Liver (tissue), 9 donors: ENCODE data around the gene LSM3. TPM values are rescaled to one million over a fixed set of nuclear protein-coding genes. Genes with fewer than 3 reads are reported as not detected.
A peak's percentile ranks its signal among the peaks of the same experiment; 100 is the strongest.

ENCODE experiments used
- DNase-seq: peaks from one replicate; pipeline ENCODE4 v3.0.0-alpha.2; 2017; ENCODE audit warnings: low spot score
- H3K27ac ChIP-seq, 2 donors: one replicate each; pipeline ENCODE4 v1.7.0; 2013; ENCODE audit warnings: inconsistent platforms in 2 of 2, low read length in 2 of 2, control low read depth in 1 of 2, low read depth in 1 of 2, mild to moderate bottlenecking in 1 of 2
- H3K27me3 ChIP-seq, 4 donors: one replicate each; pipeline versions ENCODE4 v1.6.1 to v1.7.0; 2013; ENCODE audit warnings: low read length in 3 of 4, inconsistent platforms in 1 of 4, mild to moderate bottlenecking in 1 of 4, moderate library complexity in 1 of 4; ENCODE audit not compliant: control insufficient read depth in 4 of 4, insufficient read depth in 4 of 4
- H3K36me3 ChIP-seq, 4 donors: one replicate each; pipeline versions ENCODE4 v1.6.1 to v1.7.0; 2013; ENCODE audit warnings: low read length in 3 of 4, mild to moderate bottlenecking in 3 of 4, low read depth in 1 of 4, moderate library complexity in 1 of 4; ENCODE audit not compliant: control insufficient read depth in 4 of 4, insufficient read depth in 3 of 4
- H3K4me1 ChIP-seq, 4 donors: one replicate each; pipeline versions ENCODE4 v1.6.1 to v1.7.0; 2013; ENCODE audit warnings: low read length in 3 of 4, mild to moderate bottlenecking in 3 of 4, moderate library complexity in 1 of 4; ENCODE audit not compliant: control insufficient read depth in 4 of 4, insufficient read depth in 4 of 4
- H3K4me3 ChIP-seq, 3 donors: one replicate each; pipeline versions ENCODE4 v1.6.1 to v1.7.0; 2013; ENCODE audit warnings: low read length in 3 of 3, control low read depth in 1 of 3, low read depth in 1 of 3, mild to moderate bottlenecking in 1 of 3
- H3K9ac ChIP-seq, 2 donors: one replicate each; pipeline ENCODE4 v1.7.0; 2013; ENCODE audit warnings: low read length in 2 of 2, mild to moderate bottlenecking in 2 of 2, moderate library complexity in 2 of 2, control low read depth in 1 of 2, low read depth in 1 of 2
- H3K9me3 ChIP-seq, 4 donors: one replicate each; pipeline versions ENCODE4 v1.6.1 to v1.7.0; 2013; ENCODE audit warnings: low read length in 3 of 4; ENCODE audit not compliant: control insufficient read depth in 4 of 4
- ATF3 ChIP-seq: IDR thresholded peaks from 2 replicates; pipeline ENCODE4 v1.6.1; 2016; ENCODE audit warnings: antibody characterized with exemption
- EGR1 ChIP-seq, 2 donors: IDR thresholded peaks; 2 replicates each; pipeline ENCODE4 v1.6.1; 2016 to 2018; ENCODE audit warnings: antibody characterized with exemption in 2 of 2, low read depth in 2 of 2
- FOXA1 ChIP-seq: IDR thresholded peaks from 2 replicates; pipeline ENCODE4 v1.6.1; 2016; ENCODE audit warnings: antibody characterized with exemption
- GABPA ChIP-seq, 2 donors: IDR thresholded peaks in 1 of 2; conservative IDR thresholded peaks in 1 of 2; 2 replicates each; pipeline ENCODE4 v1.6.1; 2016; ENCODE audit warnings: antibody characterized with exemption in 2 of 2, mild to moderate bottlenecking in 1 of 2, moderate library complexity in 1 of 2
- HNF4A ChIP-seq, 2 donors: conservative IDR thresholded peaks; 2 replicates each; pipeline ENCODE4 v1.6.1; 2016; ENCODE audit warnings: antibody characterized with exemption in 2 of 2, mild to moderate bottlenecking in 2 of 2
- MAX ChIP-seq: IDR thresholded peaks from 2 replicates; pipeline ENCODE4 v1.6.1; 2016; ENCODE audit warnings: antibody characterized with exemption
- NR2F2 ChIP-seq: IDR thresholded peaks from 2 replicates; pipeline ENCODE4 v1.6.1; 2016; ENCODE audit warnings: antibody characterized with exemption
- RAD21 ChIP-seq, 2 donors: IDR thresholded peaks; 2 replicates each; pipeline ENCODE4 v1.6.1; 2016; ENCODE audit warnings: antibody characterized with exemption in 2 of 2, mild to moderate bottlenecking in 2 of 2
- RXRA ChIP-seq, 2 donors: IDR thresholded peaks; 2 replicates each; pipeline ENCODE4 v1.6.1; 2017 to 2018; ENCODE audit warnings: antibody characterized with exemption in 2 of 2, mild to moderate bottlenecking in 1 of 2
- SP1 ChIP-seq: IDR thresholded peaks from 2 replicates; pipeline ENCODE4 v1.6.1; 2018; ENCODE audit warnings: antibody characterized with exemption, mild to moderate bottlenecking
- TAF1 ChIP-seq: conservative IDR thresholded peaks from 2 replicates; pipeline ENCODE4 v1.6.1; 2016; ENCODE audit warnings: antibody characterized with exemption, mild to moderate bottlenecking
- YY1 ChIP-seq: IDR thresholded peaks from 2 replicates; pipeline ENCODE4 v1.6.1; 2016; ENCODE audit warnings: antibody characterized with exemption, mild to moderate bottlenecking
- WGBS: extraction: QIAGEN DNeasy Blood & Tissue Kit; methylation state at CpG from one replicate; pipeline ENCODE4 v1.1.7; 2013; 5-methylcytosine and 5-hydroxymethylcytosine counted together
- polyA plus RNA-seq, 2 donors: library from polyadenylated mRNA; stranded (reverse) in 1 of 2; unstranded in 1 of 2; fragments of 200-250 nt in 1 of 2; fragments of >200 nt in 1 of 2; fragmentation: Nextera tagmentation in 1 of 2; extraction: Ambion mirVana in 1 of 2; gene quantifications; one replicate each; pipeline versions ENCODE4 v1.2.1 to v1.2.3, GENCODE V29; 2013 to 2015
- total RNA-seq, 2 donors: library from RNA; depleted of rRNA; stranded (reverse); fragments of >200 nt; gene quantifications; one replicate each; pipeline ENCODE4 v1.2.3, GENCODE V29; 2014
- TF ChIP-seq, protein P1 (sequence below): IDR thresholded peaks from 2 replicates; pipeline ENCODE4 v1.6.1; 2016; ENCODE audit warnings: antibody characterized with exemption, mild to moderate bottlenecking
- TF ChIP-seq, protein P2 (sequence below): fragments of 150-350 bp; IDR thresholded peaks from 2 replicates; pipeline ENCODE4 v1.5.1; 2017; ENCODE audit warnings: improper control_type of control experiment, low read depth, low read length; ENCODE audit not compliant: missing input control
- donor health status: healthy.
- donor health status: healthy.
- donor health status: healthy.
- donor health status: healthy.
- donor health status: healthy.

Gene LSM3
- total and polyA plus RNA-seq, 4 donors, result 3.7 to 17.0 (median 5.0) TPM

DNA sequence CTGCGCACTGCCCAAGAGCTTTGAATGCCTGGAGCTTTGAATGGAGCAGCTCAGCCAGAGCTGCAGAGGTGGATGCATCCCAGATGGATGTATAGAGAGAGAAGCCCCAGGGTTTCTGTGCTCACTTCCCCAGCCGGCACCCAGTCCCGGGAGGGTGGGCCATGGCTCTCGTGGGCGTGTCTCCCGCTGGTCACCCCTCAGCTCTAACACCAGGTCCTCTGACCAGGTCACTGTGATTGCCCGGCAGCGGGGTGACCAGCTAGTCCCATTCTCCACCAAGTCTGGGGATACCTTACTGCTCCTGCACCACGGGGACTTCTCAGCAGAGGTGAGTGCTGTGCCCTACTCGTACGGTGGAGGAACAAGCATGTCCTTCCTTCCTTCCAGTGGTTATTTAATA lies 43.0 kb upstream of the LSM3 start (continued):
- TF ChIP-seq, protein P1, sequence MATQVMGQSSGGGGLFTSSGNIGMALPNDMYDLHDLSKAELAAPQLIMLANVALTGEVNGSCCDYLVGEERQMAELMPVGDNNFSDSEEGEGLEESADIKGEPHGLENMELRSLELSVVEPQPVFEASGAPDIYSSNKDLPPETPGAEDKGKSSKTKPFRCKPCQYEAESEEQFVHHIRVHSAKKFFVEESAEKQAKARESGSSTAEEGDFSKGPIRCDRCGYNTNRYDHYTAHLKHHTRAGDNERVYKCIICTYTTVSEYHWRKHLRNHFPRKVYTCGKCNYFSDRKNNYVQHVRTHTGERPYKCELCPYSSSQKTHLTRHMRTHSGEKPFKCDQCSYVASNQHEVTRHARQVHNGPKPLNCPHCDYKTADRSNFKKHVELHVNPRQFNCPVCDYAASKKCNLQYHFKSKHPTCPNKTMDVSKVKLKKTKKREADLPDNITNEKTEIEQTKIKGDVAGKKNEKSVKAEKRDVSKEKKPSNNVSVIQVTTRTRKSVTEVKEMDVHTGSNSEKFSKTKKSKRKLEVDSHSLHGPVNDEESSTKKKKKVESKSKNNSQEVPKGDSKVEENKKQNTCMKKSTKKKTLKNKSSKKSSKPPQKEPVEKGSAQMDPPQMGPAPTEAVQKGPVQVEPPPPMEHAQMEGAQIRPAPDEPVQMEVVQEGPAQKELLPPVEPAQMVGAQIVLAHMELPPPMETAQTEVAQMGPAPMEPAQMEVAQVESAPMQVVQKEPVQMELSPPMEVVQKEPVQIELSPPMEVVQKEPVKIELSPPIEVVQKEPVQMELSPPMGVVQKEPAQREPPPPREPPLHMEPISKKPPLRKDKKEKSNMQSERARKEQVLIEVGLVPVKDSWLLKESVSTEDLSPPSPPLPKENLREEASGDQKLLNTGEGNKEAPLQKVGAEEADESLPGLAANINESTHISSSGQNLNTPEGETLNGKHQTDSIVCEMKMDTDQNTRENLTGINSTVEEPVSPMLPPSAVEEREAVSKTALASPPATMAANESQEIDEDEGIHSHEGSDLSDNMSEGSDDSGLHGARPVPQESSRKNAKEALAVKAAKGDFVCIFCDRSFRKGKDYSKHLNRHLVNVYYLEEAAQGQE, result no peak
- no peak for TF ChIP-seq YY1
- no peak for TF ChIP-seq RAD21 (IDR thresholded peaks at IDR 0.05)
- no peak for TF ChIP-seq GABPA (IDR thresholded peaks at IDR 0.05 in 1 of 2, conservative IDR thresholded peaks at IDR 0.05 in 1 of 2)
- no peak for TF ChIP-seq ATF3

DNA sequence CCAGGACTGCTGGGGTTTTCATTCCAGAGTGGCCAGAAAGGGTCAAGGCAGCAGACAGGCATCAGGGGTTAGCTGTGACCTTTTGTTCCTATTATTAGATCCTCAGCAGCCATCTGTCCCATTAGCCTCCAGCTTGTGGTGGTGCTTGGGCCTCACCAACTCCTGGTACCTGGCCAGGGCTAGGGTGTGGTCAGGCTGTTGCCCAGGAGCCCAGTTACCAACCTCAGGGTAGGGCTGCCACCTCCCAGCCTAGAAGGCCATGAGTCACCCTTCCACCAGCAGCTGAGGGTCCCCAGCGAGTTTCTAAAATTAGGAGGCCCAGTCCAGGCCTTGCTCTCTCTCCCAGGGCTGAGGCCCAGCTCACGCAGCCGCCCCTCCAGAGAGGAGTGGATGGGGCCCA lies 41.6 kb upstream of the LSM3 start:
- peaks cover 21 to 66% (median 49%) of the 10 kb centered on the region in 4 donors for H3K4me1 ChIP-seq
- TF ChIP-seq ATF3, result no peak
- no peak for TF ChIP-seq RAD21 (IDR thresholded peaks at IDR 0.05)
- TF ChIP-seq SP1, result no peak
- TF ChIP-seq EGR1 (IDR thresholded peaks at IDR 0.05; ENCODE audit: low read depth in 2 of 2), result no peak
- TF ChIP-seq, protein P2, sequence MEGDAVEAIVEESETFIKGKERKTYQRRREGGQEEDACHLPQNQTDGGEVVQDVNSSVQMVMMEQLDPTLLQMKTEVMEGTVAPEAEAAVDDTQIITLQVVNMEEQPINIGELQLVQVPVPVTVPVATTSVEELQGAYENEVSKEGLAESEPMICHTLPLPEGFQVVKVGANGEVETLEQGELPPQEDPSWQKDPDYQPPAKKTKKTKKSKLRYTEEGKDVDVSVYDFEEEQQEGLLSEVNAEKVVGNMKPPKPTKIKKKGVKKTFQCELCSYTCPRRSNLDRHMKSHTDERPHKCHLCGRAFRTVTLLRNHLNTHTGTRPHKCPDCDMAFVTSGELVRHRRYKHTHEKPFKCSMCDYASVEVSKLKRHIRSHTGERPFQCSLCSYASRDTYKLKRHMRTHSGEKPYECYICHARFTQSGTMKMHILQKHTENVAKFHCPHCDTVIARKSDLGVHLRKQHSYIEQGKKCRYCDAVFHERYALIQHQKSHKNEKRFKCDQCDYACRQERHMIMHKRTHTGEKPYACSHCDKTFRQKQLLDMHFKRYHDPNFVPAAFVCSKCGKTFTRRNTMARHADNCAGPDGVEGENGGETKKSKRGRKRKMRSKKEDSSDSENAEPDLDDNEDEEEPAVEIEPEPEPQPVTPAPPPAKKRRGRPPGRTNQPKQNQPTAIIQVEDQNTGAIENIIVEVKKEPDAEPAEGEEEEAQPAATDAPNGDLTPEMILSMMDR, result no peak
- TF ChIP-seq, protein P1, result no peak
- no peak for TF ChIP-seq TAF1
- TF ChIP-seq MAX, result no peak
- TF ChIP-seq RXRA (IDR thresholded peaks at IDR 0.05), result no peak
- TF ChIP-seq HNF4A (conservative IDR thresholded peaks at IDR 0.05), result no peak
- no peak for TF ChIP-seq GABPA (IDR thresholded peaks at IDR 0.05 in 1 of 2, conservative IDR thresholded peaks at IDR 0.05 in 1 of 2)
- no peak for TF ChIP-seq FOXA1
- TF ChIP-seq NR2F2, result no peak
- peaks cover 5 to 41% (median 24%) of the 10 kb centered on the region in 4 donors for H3K36me3 ChIP-seq
- DNase-seq, result no peak
- WGBS, result 83% methylated on average over 3 of the region's 3 CpGs
- peak overlapping the region in 1 of 2 donors; percentile 11 for H3K27ac ChIP-seq
- no peak overlapping the region for H3K9ac ChIP-seq
- H3K27me3 ChIP-seq, result no peaks in the 10 kb centered on the region
- H3K9me3 ChIP-seq, result no peaks in the 10 kb centered on the region
- no peak overlapping the region for H3K4me3 ChIP-seq
